Gastrocnemius medialis (tissue), 4 donors: ENCODE results near the gene YAE1.

Source experiments
- CTCF ChIP-seq, 5 experiments: fragments of 450-650 bp in 3 of 5; fragments of 200-600 bp in 2 of 5; sonication (generic) in 2 of 5; IDR thresholded peaks in 4 of 5; conservative IDR thresholded peaks in 1 of 5; 1 replicate in 4 of 5; 2 replicates in 1 of 5; pipeline ENCODE4 v1.5.1; 2016 to 2019; ENCODE audit warnings: antibody characterized with exemption in 5 of 5, mild to moderate bottlenecking in 3 of 5, moderate library complexity in 3 of 5
- POLR2A ChIP-seq, 2 donors: fragments of 450-650 bp; IDR thresholded peaks; one replicate each; pipeline ENCODE4 v1.6.1; 2017; ENCODE audit warnings: antibody characterized with exemption in 2 of 2, mild to moderate bottlenecking in 2 of 2, moderate library complexity in 2 of 2

GRCh38 chr7:39530971-39531370 is 35.2 kb upstream of the YAE1 start:
- TF ChIP-seq CTCF (IDR thresholded peaks at IDR 0.05 in 4 of 5, conservative IDR thresholded peaks at IDR 0.05 in 1 of 5) (no peak), POLR2A (IDR thresholded peaks at IDR 0.05) (no peak)
